GM19035 (cell line): Measurements from ENCODE around the gene NRXN3.
"Not testable (repeated sequence)": the region's sequence is repeated elsewhere in the genome, so short reads cannot be mapped to it uniquely, and the experiment has no call there.

Source experiments
- ATAC-seq: cut with Tn5 transposase; IDR thresholded peaks from one replicate; pipeline ENCODE4 v1.9.1; 2021; ENCODE audit not compliant: unreplicated experiment

The NRXN3 gene

GRCh38 chr14:78567343-78567742 is 397.2 kb downstream of the NRXN3 start:
- no peak for ATAC-seq

GRCh38 chr14:78573736-78574135 is 403.6 kb downstream of the NRXN3 start:
- ATAC-seq: not testable (repeated sequence)

- no peak for ATAC-seq
Observed at GRCh38 chr14:78576437-78577166, 406.4 kb downstream of the NRXN3 start.

- ATAC-seq: no peak
Observed at GRCh38 chr14:78581229-78581628, 411.1 kb downstream of the NRXN3 start.

GRCh38 chr14:78586681-78587080 is 416.5 kb downstream of the NRXN3 start:
- ATAC-seq: no peak

- ATAC-seq: no peak
Observed at GRCh38 chr14:78588906-78589305, 418.7 kb downstream of the NRXN3 start.

GRCh38 chr14:78592616-78593219 is 422.5 kb downstream of the NRXN3 start:
- ATAC-seq: no peak

GRCh38 chr14:78593949-78594348 is 423.8 kb downstream of the NRXN3 start:
- ATAC-seq: no peak

GRCh38 chr14:78595797-78596196 is 425.6 kb downstream of the NRXN3 start:
- ATAC-seq: no peak

GRCh38 chr14:78598046-78598920 is 428.1 kb downstream of the NRXN3 start:
- ATAC-seq: peak; percentile 84

GRCh38 chr14:78605025-78605762 is 435.0 kb downstream of the NRXN3 start:
- no peak for ATAC-seq

GRCh38 chr14:78605897-78606500 is 435.8 kb downstream of the NRXN3 start:
- ATAC-seq: no peak

- no peak for ATAC-seq
Observed at GRCh38 chr14:78608998-78609787, 439.0 kb downstream of the NRXN3 start.

GRCh38 chr14:78610994-78611393 is 440.8 kb downstream of the NRXN3 start:
- no peak for ATAC-seq

- ATAC-seq: no peak
Observed at GRCh38 chr14:78611796-78612571, 441.8 kb downstream of the NRXN3 start.

GRCh38 chr14:78612666-78613065 is 442.5 kb downstream of the NRXN3 start:
- no peak for ATAC-seq

GRCh38 chr14:78614593-78614992 is 444.4 kb downstream of the NRXN3 start:
- ATAC-seq: no peak

GRCh38 chr14:78617735-78618134 is 447.6 kb downstream of the NRXN3 start:
- no peak for ATAC-seq

GRCh38 chr14:78618368-78618767 is 448.2 kb downstream of the NRXN3 start:
- ATAC-seq: no peak
